Duodenal mucosa (tissue), 2 donors: Measurements from ENCODE around the gene MN1.

Experiments used
- H3K27ac ChIP-seq: one replicate; pipeline ENCODE4 v1.7.0; 2013; ENCODE audit warnings: low read depth, low read length
- H3K27me3 ChIP-seq, 2 donors: one replicate each; pipeline ENCODE4 v1.7.0; 2013; ENCODE audit warnings: low read length in 2 of 2, control low read depth in 1 of 2; ENCODE audit not compliant: insufficient read depth in 2 of 2, control insufficient read depth in 1 of 2
- H3K36me3 ChIP-seq, 2 donors: one replicate each; pipeline ENCODE4 v1.7.0; 2013; ENCODE audit warnings: low read length in 2 of 2, control low read depth in 1 of 2; ENCODE audit not compliant: insufficient read depth in 2 of 2, control insufficient read depth in 1 of 2
- H3K4me1 ChIP-seq, 2 donors: one replicate each; pipeline ENCODE4 v1.7.0; 2013; ENCODE audit warnings: low read length in 2 of 2, control low read depth in 1 of 2; ENCODE audit not compliant: insufficient read depth in 2 of 2, control insufficient read depth in 1 of 2
- H3K4me3 ChIP-seq, 2 donors: one replicate each; pipeline ENCODE4 v1.7.0; 2013; ENCODE audit warnings: low read length in 2 of 2, low read depth in 1 of 2
- H3K9ac ChIP-seq, 2 donors: one replicate each; pipeline ENCODE4 v1.7.0; 2013; ENCODE audit warnings: low read length in 2 of 2, low read depth in 1 of 2
- H3K9me3 ChIP-seq, 2 donors: one replicate each; pipeline ENCODE4 v1.7.0; 2013; ENCODE audit warnings: low read length in 2 of 2, control low read depth in 1 of 2; ENCODE audit not compliant: control insufficient read depth in 1 of 2

The MN1 gene

DNA sequence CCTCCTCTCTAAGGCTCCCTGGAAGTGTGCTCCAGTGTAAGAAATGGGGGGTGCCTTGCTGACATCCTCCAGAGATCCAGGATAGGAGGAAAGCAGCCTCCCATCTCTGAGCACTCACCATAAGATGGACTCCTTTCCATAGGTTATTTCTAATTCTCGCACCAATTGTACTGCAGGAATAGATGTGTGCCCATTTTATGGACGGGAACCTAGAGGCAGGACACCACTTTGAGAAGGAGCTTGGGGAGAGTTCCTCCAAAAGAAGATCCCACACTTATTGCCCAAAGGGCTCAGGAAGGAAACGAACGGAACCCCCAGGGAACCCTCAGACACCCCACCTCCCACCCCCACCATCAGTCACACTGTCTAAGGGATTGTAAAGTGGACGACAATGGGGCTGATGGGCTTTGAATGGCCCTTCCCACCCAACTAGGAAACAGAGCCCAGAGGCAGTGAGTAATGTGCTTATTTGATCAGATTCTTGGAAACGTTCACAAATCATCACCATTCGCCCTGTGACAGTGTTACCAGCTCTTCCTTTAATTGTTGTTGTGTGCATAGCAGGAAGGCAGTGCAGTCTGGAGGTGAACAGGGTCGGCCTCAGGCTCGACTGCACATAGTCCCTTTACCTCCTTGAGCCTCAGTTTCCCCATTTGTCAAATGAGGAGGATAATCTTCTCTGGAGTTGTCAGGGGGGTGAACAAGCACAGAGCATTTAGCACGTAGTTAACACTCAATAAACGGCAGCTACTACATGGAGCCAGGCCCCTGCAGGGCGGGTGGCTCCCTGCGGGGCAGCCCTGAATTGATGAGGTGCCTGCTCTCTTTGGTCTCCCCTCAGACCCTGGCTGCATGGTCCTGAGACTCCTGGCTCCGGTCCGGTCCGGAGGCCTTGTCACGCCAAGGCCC lies 8.4 kb upstream of the MN1 start:
- Histone ChIP-seq H3K27ac (no peak overlapping the region), H3K9me3 (no peaks in the 10 kb centered on the region), H3K4me1 (peaks cover 0 to 8% of the 10 kb centered on the region in 2 donors), H3K9ac (no peak overlapping the region), H3K36me3 (no peaks in the 10 kb centered on the region), H3K4me3 (no peak overlapping the region), H3K27me3 (peaks cover 0 to 5% of the 10 kb centered on the region in 2 donors)

GRCh38 chr22:27809226-27809603 lies 7.7 kb upstream of the MN1 start:
- Histone ChIP-seq H3K36me3 (no peaks in the 10 kb centered on the region), H3K4me3 (no peak overlapping the region), H3K27me3 (peaks cover 0 to 5% of the 10 kb centered on the region in 2 donors), H3K27ac (no peak overlapping the region), H3K4me1 (peaks cover 2 to 8% of the 10 kb centered on the region in 2 donors), H3K9ac (no peak overlapping the region), H3K9me3 (no peaks in the 10 kb centered on the region)

- H3K4me1 ChIP-seq: peaks cover 2 to 8% of the 10 kb centered on the region in 2 donors
Observed at GRCh38 chr22:27808451-27809225, 7.1 kb upstream of the MN1 start.

DNA sequence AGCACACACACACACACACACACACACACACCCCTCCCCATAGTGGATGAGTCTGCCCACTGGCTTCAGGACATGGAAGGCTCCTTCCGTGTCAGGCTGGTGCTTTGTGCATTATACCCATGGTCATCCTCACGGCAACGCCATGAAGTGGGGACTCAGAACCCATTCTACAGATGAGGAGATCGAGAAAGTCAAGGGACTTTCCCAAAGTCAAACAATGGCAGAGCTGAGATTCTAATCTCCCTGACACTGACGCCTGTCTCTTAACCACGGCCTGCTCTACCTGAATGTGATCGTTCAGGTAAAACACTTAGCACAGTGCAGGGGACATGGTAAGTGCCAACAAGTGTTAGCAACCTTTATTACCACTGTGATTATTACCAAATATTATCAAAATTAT lies 4.3 kb upstream of the MN1 start:
- peaks cover 7 to 11% of the 10 kb centered on the region in 2 donors for H3K4me1 ChIP-seq
- H3K4me3 ChIP-seq: no peak overlapping the region
- no peak overlapping the region for H3K27ac ChIP-seq
- no peaks in the 10 kb centered on the region for H3K9me3 ChIP-seq
- H3K9ac ChIP-seq: no peak overlapping the region
- peaks cover 7 to 12% of the 10 kb centered on the region in 2 donors for H3K27me3 ChIP-seq
- no peaks in the 10 kb centered on the region for H3K36me3 ChIP-seq

More at GRCh38 chr22:27808451-27809225, 7.1 kb upstream of the MN1 start:
- Histone ChIP-seq H3K27ac (no peak overlapping the region), H3K27me3 (peaks cover 4 to 5% of the 10 kb centered on the region in 2 donors), H3K9me3 (no peaks in the 10 kb centered on the region), H3K9ac (no peak overlapping the region), H3K36me3 (no peaks in the 10 kb centered on the region), H3K4me3 (no peak overlapping the region)

- peaks cover 0 to 16% of the 10 kb centered on the region in 2 donors for H3K4me1 ChIP-seq
- peaks cover 12 to 21% of the 10 kb centered on the region in 2 donors for H3K27me3 ChIP-seq
- H3K9ac ChIP-seq: no peak overlapping the region
- H3K4me3 ChIP-seq: peak overlapping the region in 1 of 2 donors; percentile 21
- H3K36me3 ChIP-seq: no peaks in the 10 kb centered on the region
- no peaks in the 10 kb centered on the region for H3K9me3 ChIP-seq
- no peak overlapping the region for H3K27ac ChIP-seq
Observed at GRCh38 chr22:27804470-27805297, 3.1 kb upstream of the MN1 start.

- Histone ChIP-seq H3K9ac (no peak overlapping the region), H3K4me1 (peaks cover 0 to 16% of the 10 kb centered on the region in 2 donors), H3K27me3 (peaks cover 14 to 21% of the 10 kb centered on the region in 2 donors), H3K36me3 (no peaks in the 10 kb centered on the region), H3K4me3 (no peak overlapping the region), H3K27ac (no peak overlapping the region), H3K9me3 (no peaks in the 10 kb centered on the region)
Observed at GRCh38 chr22:27803841-27804415, 2.4 kb upstream of the MN1 start.

GRCh38 chr22:27802346-27803073 lies 954 bp upstream of the MN1 start:
- Histone ChIP-seq H3K36me3 (no peaks in the 10 kb centered on the region), H3K9me3 (no peaks in the 10 kb centered on the region), H3K27me3 (peaks cover 14 to 21% of the 10 kb centered on the region in 2 donors), H3K27ac (no peak overlapping the region), H3K4me1 (peaks cover 0 to 16% of the 10 kb centered on the region in 2 donors), H3K9ac (peak overlapping the region in 1 of 2 donors; percentile 25), H3K4me3 (peak overlapping the region; percentile 70 to 73)

- Histone ChIP-seq H3K27me3 (peaks cover 14 to 21% of the 10 kb centered on the region in 2 donors), H3K9me3 (no peaks in the 10 kb centered on the region), H3K4me1 (peaks cover 0 to 16% of the 10 kb centered on the region in 2 donors), H3K27ac (peak overlapping the region; percentile 42), H3K4me3 (peak overlapping the region; percentile 70 to 73), H3K9ac (no peak overlapping the region), H3K36me3 (no peaks in the 10 kb centered on the region)
Observed at GRCh38 chr22:27801202-27801615, 347 bp downstream of the MN1 start.
